Stimulated activated CD8-positive, alpha-beta memory T cell treated with anti-CD3 and anti-CD28 coated beads, Interleukin-15, amount 100 ng/mL, for 24 hours (primary cell): Measurements from ENCODE around the gene MIPOL1.
"Not testable (repeated sequence)": the region's sequence is repeated elsewhere in the genome, so short reads cannot be mapped to it uniquely, and the experiment has no call there.

Experiments
- DNase-seq: peaks from one replicate; pipeline ENCODE4 v3.0.0-alpha.2; 2020; ENCODE audit warnings: low read depth

The MIPOL1 gene

DNA sequence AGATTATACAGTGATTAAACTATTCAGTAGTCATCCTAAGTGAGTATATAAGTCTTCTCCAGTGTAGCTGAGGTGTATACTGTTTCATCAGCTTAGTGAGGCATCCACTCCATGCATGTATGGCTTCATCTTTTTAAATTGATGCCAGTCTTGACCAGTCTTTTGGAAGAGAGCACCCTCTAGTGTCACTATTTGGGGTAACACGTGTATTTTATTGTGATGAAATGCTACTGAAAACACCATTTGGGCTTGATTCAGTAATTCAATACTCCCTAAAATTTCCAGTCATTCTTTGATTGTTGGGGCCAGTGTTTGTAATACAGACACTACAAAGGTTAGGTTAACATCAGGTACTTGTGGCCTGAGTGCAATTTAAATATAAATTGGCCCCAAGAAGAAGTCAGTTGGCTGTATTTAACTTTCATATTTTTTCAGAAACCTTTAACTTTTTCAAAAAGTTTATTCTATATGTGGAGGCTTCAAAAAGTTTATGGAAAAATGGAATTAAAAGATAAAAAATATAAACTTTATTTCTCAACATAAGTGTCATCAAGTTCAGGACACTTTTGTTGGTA, 35.3 kb downstream of the MIPOL1 start:
- no peak for DNase-seq

DNA sequence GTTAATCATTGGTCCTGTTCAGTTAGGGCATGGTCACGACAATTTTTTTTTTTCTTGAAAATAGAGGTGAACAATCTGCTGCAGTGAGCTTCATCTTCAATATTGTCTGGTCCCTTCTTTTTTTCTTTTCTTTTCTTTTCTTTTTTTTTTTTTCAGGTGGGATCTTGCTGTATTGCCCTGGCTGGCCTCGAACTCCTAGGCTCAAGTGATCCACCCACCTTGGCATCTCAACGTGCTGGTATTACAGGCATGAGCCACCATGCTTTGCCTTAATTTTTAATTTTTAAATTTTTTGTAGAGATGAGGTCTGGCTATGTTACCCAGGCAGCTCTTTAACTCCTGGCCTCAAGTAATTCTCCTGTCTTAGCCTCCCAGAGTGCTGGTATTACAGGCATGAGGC, 36.5 kb downstream of the MIPOL1 start:
- no peak for DNase-seq

DNA sequence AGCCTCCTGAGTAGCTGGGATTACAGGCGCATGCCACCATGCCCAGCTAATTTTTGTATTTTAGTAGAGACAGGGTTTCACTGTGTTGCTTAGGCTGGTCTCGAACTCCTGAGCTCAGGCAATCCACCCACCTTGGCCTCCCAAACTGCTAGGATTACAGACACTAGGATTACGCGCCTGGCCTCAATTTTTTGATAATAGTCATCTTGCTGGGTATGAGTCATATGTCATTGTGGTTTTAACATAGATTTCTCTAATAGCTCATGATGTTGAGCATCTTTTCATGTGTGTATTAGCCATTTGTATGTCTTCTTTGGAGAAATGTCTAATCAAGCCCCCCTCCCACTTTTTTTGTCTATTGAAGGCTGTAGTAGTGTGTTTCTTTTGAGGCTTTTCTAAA, 38.3 kb downstream of the MIPOL1 start:
- not testable (repeated sequence) for DNase-seq

- DNase-seq = no peak
These were observed 39.4 kb downstream of the MIPOL1 start for GRCh38 chr14:37237094-37237493.

DNA sequence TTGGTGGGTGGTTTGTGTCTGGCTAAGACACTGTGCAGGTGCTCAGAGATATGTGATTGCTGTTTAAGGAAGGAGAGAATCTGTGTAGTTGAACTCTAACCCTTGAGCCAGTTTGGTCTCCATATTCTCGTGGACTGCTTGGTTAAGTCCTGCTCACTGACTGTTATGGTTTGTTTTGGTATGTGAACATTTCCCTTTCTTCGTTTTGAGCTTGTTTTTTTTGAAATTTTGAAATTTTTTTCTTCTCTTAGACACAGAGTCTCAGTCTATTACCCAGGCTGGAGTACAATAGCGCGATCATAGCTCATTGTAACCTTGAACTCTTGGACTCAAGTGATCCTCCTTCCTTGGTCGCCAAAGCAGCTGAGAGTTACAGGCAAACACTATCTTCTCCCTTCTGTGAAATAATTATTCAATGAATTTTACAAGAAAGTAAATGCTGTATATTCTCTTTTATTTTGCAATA, 40.0 kb downstream of the MIPOL1 start:
- no peak for DNase-seq

DNA sequence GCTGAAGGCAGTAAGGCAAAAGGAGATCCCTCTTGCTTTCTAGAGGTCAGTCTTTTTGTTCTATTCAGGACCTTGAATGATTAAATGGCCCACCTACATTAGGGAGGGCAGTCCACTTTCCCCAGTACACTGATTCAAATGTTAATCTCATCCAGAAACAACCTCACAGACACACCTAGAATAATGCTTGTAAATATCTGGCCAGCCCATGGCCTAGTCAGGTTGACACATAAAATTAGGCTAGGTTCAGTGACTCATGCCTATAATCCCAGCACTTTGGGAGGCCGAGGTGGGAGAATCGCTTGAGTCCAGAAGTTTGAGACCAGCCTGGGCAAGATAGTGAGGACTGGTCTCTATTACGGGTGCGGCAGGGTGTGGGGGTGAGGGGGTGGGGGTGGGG, 43.5 kb downstream of the MIPOL1 start:
- DNase-seq = no peak

GRCh38 chr14:37246427-37246829, 48.7 kb downstream of the MIPOL1 start:
- no peak for DNase-seq

- no peak for DNase-seq
These were observed 50.2 kb downstream of the MIPOL1 start for GRCh38 chr14:37247791-37248461.

DNA sequence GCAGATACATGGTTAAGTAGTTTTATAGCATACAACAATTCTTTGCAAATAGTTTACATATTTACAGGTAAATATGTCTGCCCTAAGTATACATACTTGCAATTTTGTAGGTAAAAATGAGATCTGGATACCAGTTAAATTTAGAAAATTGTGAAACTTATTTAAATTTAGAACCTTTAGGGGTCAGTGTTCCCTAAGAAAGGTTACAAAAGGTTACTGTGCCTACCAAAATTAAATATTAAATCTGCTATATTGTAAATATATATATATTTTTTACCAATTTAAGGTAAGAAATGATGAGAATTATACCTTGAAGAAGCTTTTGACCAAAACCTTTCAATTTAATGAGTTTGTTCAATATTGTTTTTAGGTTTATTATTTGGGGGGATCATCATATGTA, 54.0 kb downstream of the MIPOL1 start:
- no peak for DNase-seq

DNA sequence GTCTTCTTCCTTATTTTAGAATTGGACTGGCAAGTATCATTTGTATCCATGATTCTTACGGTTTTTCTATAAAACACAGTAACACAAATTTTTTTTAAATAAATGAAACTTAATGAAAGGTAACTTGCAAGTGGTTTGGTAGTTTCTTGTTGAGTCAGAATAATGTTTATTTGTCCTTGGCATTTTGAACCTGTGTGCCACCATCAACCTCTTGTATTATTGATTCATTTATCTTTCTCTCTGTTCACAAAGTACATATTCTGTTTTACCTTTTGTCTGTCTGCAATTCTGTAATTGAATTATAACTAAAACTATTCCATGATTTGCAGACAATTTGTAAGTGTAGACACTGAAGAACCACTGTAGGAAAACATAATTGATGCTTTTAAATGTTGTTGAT, 54.7 kb downstream of the MIPOL1 start:
- no peak for DNase-seq

DNA sequence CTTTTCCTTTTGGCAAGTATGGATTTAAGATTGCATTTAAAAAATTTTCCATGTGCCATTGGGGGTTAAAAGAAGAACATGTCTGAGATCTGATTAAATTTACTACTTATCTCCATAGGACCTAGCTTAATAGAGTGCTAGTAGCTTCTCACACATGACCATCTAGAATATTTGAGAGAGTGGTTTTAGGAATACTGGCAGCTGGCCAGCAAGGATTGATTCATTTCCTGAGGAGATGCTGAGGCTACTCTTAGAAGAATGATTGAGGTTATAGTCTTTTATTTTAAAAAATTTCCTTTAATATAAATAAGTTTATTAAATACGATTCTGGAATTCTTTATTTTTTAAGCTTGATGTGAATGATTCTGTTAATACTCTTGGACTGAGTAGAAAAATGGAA, 56.2 kb downstream of the MIPOL1 start:
- no peak for DNase-seq

DNA sequence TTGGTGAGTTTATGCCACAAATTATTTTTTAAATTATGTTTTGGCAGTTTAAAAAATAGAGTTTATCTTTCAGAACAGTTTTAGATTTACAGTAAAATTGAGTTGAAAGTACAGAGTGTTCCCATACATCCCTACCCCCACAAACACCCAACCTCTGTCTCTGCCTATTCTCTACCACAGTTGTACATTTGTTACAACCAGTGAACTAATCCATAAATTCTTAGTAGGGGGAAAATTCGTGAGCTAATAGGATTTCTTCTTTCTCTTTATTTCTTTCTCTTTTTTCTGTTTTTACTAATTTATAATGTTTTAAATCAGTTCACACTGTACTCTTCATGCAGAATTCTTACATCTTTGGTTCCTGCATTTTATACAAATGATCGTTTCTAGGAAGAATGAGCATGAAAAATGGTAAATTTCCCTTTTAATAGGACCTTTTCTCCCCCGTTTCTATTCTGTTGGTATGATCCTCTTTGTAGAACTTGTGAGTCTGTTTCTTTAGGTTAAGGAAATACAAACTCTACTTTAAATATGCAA, 56.7 kb downstream of the MIPOL1 start:
- no peak for DNase-seq

DNA sequence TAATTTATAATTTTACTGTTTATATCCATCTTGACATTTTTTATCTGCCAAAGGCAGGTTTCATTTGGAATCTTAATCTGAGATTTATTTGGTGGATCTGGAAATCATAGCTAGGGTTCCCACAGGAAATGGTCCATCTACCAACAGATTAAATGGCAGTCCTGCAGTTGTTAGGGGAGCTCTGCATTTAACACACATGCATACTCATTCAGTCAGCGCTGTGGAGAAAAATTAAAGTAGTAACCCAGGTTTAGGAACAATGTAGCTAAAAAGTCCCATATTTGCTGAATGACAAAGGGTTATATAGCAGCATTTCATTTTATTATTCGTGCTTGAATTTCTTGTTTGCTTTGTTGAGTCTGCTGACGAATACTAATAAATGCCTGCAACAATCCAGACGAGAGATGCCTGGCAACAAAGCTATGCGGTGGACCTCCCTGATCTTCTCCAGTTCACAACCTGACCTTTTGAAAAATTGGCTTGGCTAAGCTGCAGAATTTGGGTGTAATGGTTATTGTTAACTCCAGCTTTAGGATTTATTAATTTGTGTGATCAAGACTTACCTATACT, 59.8 kb downstream of the MIPOL1 start:
- DNase-seq = no peak

GRCh38 chr14:37262649-37263048, 64.9 kb downstream of the MIPOL1 start:
- no peak for DNase-seq

DNA sequence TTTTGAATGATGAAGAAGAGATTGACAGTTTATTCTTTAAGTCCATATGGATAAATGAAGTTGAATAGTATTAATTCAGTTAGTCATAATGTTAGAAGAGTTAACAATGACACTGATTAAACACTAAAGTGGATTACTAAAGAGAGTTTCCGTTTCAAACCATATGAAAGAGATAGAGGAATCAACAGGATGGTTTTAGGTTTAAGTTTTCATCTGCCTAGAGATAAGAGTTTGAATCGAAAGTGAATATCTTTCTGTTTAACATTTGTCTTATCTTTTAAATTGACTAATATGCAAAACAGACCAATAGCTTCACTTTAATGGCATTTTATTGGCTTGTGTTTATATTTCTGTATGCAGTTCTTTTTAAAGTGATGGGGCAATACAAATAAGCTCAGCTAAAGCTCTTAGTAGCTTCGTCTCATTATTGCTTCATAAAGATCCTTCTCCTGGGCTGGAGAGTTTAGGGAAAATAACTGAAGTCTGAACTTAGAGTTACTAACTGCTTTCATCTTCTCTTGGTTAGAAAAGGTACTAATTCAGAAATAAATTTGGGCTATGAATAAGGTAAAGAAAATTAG, 66.0 kb downstream of the MIPOL1 start:
- DNase-seq = no peak

- DNase-seq = no peak
These were observed 71.1 kb downstream of the MIPOL1 start for GRCh38 chr14:37268788-37269187.

DNA sequence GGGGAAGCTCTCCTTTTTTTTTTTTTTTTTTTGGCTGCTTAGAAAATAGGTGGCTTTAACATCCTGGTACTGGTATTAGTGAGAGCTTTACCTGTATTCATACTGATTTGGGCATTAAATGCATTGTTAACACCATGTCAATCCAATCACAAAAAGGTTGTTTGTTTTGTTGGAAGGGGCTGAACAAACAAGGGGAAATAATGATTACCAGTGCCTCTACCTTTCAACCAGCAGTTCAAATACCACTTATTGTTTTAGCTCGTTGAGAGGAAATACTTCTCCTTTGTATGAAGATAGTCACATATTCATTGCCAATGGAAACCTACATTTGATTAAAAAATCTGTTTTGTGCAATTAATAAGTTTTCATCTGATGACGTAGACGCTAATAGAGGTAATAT, 72.9 kb downstream of the MIPOL1 start:
- DNase-seq = no peak

GRCh38 chr14:37272569-37272968, 74.8 kb downstream of the MIPOL1 start:
- DNase-seq = no peak

GRCh38 chr14:37274652-37275051, 76.9 kb downstream of the MIPOL1 start:
- no peak for DNase-seq

GRCh38 chr14:37275963-37276362, 78.2 kb downstream of the MIPOL1 start:
- no peak for DNase-seq

GRCh38 chr14:37278636-37279538, 81.2 kb downstream of the MIPOL1 start:
- DNase-seq = no peak

DNA sequence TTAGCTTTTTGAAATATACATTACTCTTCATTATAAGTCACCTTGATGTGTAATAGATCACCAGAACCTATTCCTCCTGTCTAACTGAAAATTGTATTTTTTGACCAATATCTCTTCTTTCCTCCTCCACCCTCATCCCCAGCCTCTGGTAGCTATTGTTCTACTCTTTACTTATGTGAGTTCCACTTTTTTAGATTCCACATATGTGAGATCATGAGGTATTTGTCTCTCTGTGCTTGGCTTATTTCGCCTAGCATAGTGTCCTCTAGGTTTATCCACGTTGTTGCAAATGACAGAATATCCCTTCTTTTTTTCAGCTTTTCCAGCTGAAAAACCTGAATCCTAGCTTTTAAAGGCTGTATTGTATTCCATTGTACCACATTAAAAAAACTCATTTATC, 82.1 kb downstream of the MIPOL1 start:
- DNase-seq = no peak
